Fibroblast of lung (primary cell): ENCODE results near the gene QDPR. TPM values are rescaled to one million over a fixed set of nuclear protein-coding genes. Genes with fewer than 3 reads are reported as not detected.

Source experiments
- DNase-seq, 2 donors: peaks; one replicate each; pipeline versions ENCODE4 v3.0.0 to v3.0.0-alpha.2; 2010; ENCODE audit warnings: low read depth in 2 of 2
- H2AFZ ChIP-seq: 2 replicates; pipeline ENCODE4 v1.5.1; 2012; ENCODE audit warnings: low read length, control low read depth, inconsistent platforms
- H3K27ac ChIP-seq: 2 replicates; pipeline ENCODE4 v1.5.1; 2011; ENCODE audit warnings: low read length, control low read depth; ENCODE audit not compliant: insufficient read depth
- H3K27me3 ChIP-seq: 2 replicates; pipeline ENCODE4 v1.5.1; 2011; ENCODE audit warnings: mild to moderate bottlenecking, low read length; ENCODE audit not compliant: control insufficient read depth, insufficient read depth
- H3K36me3 ChIP-seq: 2 replicates; pipeline ENCODE4 v1.5.1; 2011; ENCODE audit warnings: low read length; ENCODE audit not compliant: control insufficient read depth, insufficient read depth
- H3K4me1 ChIP-seq: 2 replicates; pipeline ENCODE4 v1.5.1; 2011; ENCODE audit warnings: low read length; ENCODE audit not compliant: control insufficient read depth, insufficient read depth; ENCODE audit errors: extremely low read depth
- H3K4me2 ChIP-seq: 2 replicates; pipeline ENCODE4 v1.5.1; 2011; ENCODE audit warnings: low read length, control low read depth; ENCODE audit not compliant: insufficient read depth; ENCODE audit errors: extremely low read depth
- H3K4me3 ChIP-seq, 4 experiments: fragments of 200-600 bp in 1 of 4; sonication (generic) in 1 of 4; replicated peaks in 1 of 4; 2 replicates each; pipeline ENCODE4 v1.5.1; 2011 to 2016; ENCODE audit warnings: low read length in 4 of 4, low read depth in 3 of 4, mild to moderate bottlenecking in 3 of 4, control low read depth in 2 of 4, inconsistent platforms in 1 of 4, mixed read lengths in 1 of 4; ENCODE audit not compliant: insufficient read depth in 1 of 4; ENCODE audit errors: control extremely low read depth in 1 of 4
- H3K79me2 ChIP-seq: 2 replicates; pipeline ENCODE4 v1.5.1; 2012; ENCODE audit warnings: mild to moderate bottlenecking, low read length, inconsistent platforms; ENCODE audit not compliant: control insufficient read depth, insufficient read depth
- H3K9ac ChIP-seq: 2 replicates; pipeline ENCODE4 v1.5.1; 2011; ENCODE audit warnings: mild to moderate bottlenecking, low read length, control low read depth; ENCODE audit not compliant: insufficient read depth
- H3K9me3 ChIP-seq: 2 replicates; pipeline ENCODE4 v1.5.1; 2012; ENCODE audit warnings: low read depth, low read length; ENCODE audit not compliant: control insufficient read depth, insufficient read depth
- H4K20me1 ChIP-seq: 2 replicates; pipeline ENCODE4 v1.5.1; 2011; ENCODE audit warnings: low read length; ENCODE audit not compliant: control insufficient read depth, insufficient read depth; ENCODE audit errors: extremely low read depth
- EZH2 ChIP-seq: IDR thresholded peaks from 2 replicates; pipeline ENCODE4 v1.5.1; 2012; ENCODE audit warnings: low read length, control low read depth, mild to moderate bottlenecking; ENCODE audit errors: missing control alignments
- polyA plus RNA-seq, 2 donors: library from polyadenylated mRNA; depleted of rRNA in 1 of 2; stranded (reverse) in 1 of 2; unstranded in 1 of 2; fragments of >200 nt; gene quantifications; 2 replicates each; pipeline ENCODE4 v1.2.1, GENCODE V29; 2011 to 2012; ENCODE audit warnings: missing spikeins in 1 of 2
- total RNA-seq: library from RNA; depleted of rRNA; stranded (reverse); fragments of >200 nt; gene quantifications from 2 replicates; pipeline ENCODE4 v1.2.1, GENCODE V29; 2014
- TF ChIP-seq, protein P1 (sequence below), 2 donors: IDR thresholded peaks in 1 of 2; conservative IDR thresholded peaks in 1 of 2; 1 replicate in 1 of 2; 2 replicates in 1 of 2; pipeline ENCODE4 v1.5.1; 2011 to 2012; ENCODE audit warnings: low read length in 2 of 2, control low read depth in 1 of 2, inconsistent platforms in 1 of 2, low read depth in 1 of 2, mild to moderate bottlenecking in 1 of 2

Gene QDPR
- total and polyA plus RNA-seq, 2 donors (not counting 1 experiment from before 2014, with no cell fraction given), result 27.4 to 41.4 TPM

DNA sequence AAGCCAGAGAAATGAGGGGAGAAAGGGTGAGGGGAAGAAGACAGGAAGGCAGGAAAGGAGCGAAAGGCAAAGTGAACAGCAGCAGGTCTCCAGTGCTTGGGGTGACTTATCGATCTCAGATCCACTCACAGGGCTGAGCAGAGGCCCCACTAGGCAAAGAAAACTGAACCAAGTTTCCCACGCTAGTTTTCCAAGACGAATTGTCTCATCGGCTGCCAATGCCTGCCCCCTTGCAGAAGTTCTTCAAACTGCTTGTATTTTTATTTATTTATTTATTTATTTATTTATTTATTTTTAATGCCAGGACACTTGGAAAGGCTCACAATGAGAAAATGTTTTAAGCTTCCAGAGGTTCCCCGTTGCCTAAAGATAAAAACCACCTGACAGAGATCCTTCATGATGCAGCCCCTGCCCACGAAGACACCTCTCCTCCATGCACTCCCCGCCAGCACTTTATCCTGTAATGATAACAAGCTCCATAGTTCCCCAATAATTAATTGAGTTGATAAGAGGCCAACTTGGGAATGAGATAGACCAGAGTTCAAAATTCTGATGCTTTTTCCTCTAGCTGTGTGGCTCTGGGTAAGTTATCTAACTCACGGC lies 43.2 kb downstream of the QDPR start:
- Histone ChIP-seq H3K4me1 (no peaks in the 10 kb centered on the region), H3K9me3 (no peaks in the 10 kb centered on the region), H3K27me3 (no peaks in the 10 kb centered on the region), H3K36me3 (no peaks in the 10 kb centered on the region), H3K79me2 (no peaks in the 10 kb centered on the region), H3K4me2 (no peak overlapping the region), H4K20me1 (no peaks in the 10 kb centered on the region), H3K9ac (no peak overlapping the region), H3K4me3 (no peak overlapping the region), H3K27ac (no peak overlapping the region), H2AFZ (no peak overlapping the region)
- DNase-seq, result peak; percentile 43 to 66
- TF ChIP-seq, protein P1, sequence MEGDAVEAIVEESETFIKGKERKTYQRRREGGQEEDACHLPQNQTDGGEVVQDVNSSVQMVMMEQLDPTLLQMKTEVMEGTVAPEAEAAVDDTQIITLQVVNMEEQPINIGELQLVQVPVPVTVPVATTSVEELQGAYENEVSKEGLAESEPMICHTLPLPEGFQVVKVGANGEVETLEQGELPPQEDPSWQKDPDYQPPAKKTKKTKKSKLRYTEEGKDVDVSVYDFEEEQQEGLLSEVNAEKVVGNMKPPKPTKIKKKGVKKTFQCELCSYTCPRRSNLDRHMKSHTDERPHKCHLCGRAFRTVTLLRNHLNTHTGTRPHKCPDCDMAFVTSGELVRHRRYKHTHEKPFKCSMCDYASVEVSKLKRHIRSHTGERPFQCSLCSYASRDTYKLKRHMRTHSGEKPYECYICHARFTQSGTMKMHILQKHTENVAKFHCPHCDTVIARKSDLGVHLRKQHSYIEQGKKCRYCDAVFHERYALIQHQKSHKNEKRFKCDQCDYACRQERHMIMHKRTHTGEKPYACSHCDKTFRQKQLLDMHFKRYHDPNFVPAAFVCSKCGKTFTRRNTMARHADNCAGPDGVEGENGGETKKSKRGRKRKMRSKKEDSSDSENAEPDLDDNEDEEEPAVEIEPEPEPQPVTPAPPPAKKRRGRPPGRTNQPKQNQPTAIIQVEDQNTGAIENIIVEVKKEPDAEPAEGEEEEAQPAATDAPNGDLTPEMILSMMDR (conservative IDR thresholded peaks at IDR 0.05 in 1 of 2, IDR thresholded peaks at IDR 0.05 in 1 of 2; ENCODE audit: low read depth in 1 of 2, low read length in 2 of 2), result peak; percentile 40 to 62
- no peak for TF ChIP-seq EZH2

GRCh38 chr4:17463606-17464005 lies 48.3 kb downstream of the QDPR start:
- Histone ChIP-seq H3K9ac (no peak overlapping the region), H3K36me3 (no peaks in the 10 kb centered on the region), H3K27ac (no peak overlapping the region), H3K4me1 (no peaks in the 10 kb centered on the region), H4K20me1 (no peaks in the 10 kb centered on the region), H3K4me3 (no peak overlapping the region), H2AFZ (no peak overlapping the region), H3K79me2 (no peaks in the 10 kb centered on the region), H3K27me3 (no peaks in the 10 kb centered on the region), H3K4me2 (no peak overlapping the region), H3K9me3 (no peaks in the 10 kb centered on the region)
- no peak for TF ChIP-seq EZH2
- no peak for DNase-seq

GRCh38 chr4:17450269-17450804 lies 61.6 kb downstream of the QDPR start:
- DNase-seq, result no peak
- Histone ChIP-seq H3K27ac (no peak overlapping the region), H3K27me3 (no peaks in the 10 kb centered on the region), H3K9me3 (no peaks in the 10 kb centered on the region), H3K36me3 (no peaks in the 10 kb centered on the region), H4K20me1 (no peaks in the 10 kb centered on the region), H3K9ac (no peak overlapping the region), H3K4me3 (no peak overlapping the region), H3K79me2 (no peaks in the 10 kb centered on the region), H3K4me2 (no peak overlapping the region), H3K4me1 (no peaks in the 10 kb centered on the region), H2AFZ (no peak overlapping the region)
- TF ChIP-seq, protein P1 (conservative IDR thresholded peaks at IDR 0.05 in 1 of 2, IDR thresholded peaks at IDR 0.05 in 1 of 2; ENCODE audit: low read depth in 1 of 2, low read length in 2 of 2), result no peak
- no peak for TF ChIP-seq EZH2
